HepG2 (cell line): ENCODE results near the gene ALDH3B1. TPM values are rescaled to one million over a fixed set of nuclear protein-coding genes. Genes with fewer than 3 reads are reported as not detected.

Experiments used
- AGO2 ChIP-seq: fragments of 200-400 bp; formaldehyde crosslinking; optimal IDR thresholded peaks from 2 replicates; pipeline ENCODE3; 2017; ENCODE audit warnings: mild to moderate bottlenecking, low read depth, low read length, moderate library complexity
- CHD4 ChIP-seq: fragments of 200-600 bp; sonication (generic); IDR thresholded peaks from 2 replicates; pipeline ENCODE4 v1.7.0; 2017; ENCODE audit warnings: mild to moderate bottlenecking, low read length, borderline replicate concordance
- HNF4G ChIP-seq, 2 experiments: sonication (generic) in 1 of 2; formaldehyde crosslinking in 1 of 2; IDR thresholded peaks; 2 replicates each; pipeline versions ENCODE4 v1.4.0 to v1.6.1; 2011 to 2020; ENCODE audit warnings: borderline replicate concordance in 2 of 2, low read depth in 2 of 2, mild to moderate bottlenecking in 2 of 2, low read length in 1 of 2, missing genetic modification reagents in 1 of 2, moderate library complexity in 1 of 2
- MXD4 ChIP-seq: IDR thresholded peaks from 2 replicates; pipeline ENCODE4 v1.6.1; 2016; ENCODE audit warnings: mild to moderate bottlenecking, missing biosample characterization, missing genetic modification reagents
- NR2F1 ChIP-seq, 2 experiments: fragments of 450-650 bp in 1 of 2; formaldehyde crosslinking in 1 of 2; IDR thresholded peaks; 2 replicates each; pipeline versions ENCODE4 v1.5.0 to v1.6.1; 2016 to 2020; ENCODE audit warnings: mild to moderate bottlenecking in 1 of 2, missing compliant biosample characterization in 1 of 2, missing genetic modification reagents in 1 of 2, moderate library complexity in 1 of 2
- PHB2 ChIP-seq: fragments of 450-650 bp; IDR thresholded peaks from 2 replicates; pipeline ENCODE4 v1.6.1; 2018; ENCODE audit not compliant: partially characterized antibody
- RAD21 ChIP-seq: fragments of 450-650 bp; formaldehyde crosslinking; IDR thresholded peaks from 2 replicates; pipeline ENCODE4 v1.5.0; 2020; ENCODE audit warnings: mild to moderate bottlenecking
- RARG ChIP-seq: sonication (generic); formaldehyde crosslinking; IDR thresholded peaks from 2 replicates; pipeline ENCODE4 v1.4.0; 2020; ENCODE audit warnings: low read depth, mild to moderate bottlenecking, missing genetic modification reagents
- RBFOX2 ChIP-seq: fragments of 200-400 bp; formaldehyde crosslinking; IDR thresholded peaks from 2 replicates; pipeline ENCODE4 v1.6.1; 2017; ENCODE audit warnings: low read depth, mild to moderate bottlenecking, low read length
- SRSF1 ChIP-seq: fragments of 200-400 bp; formaldehyde crosslinking; optimal IDR thresholded peaks from 2 replicates; pipeline ENCODE3; 2017; ENCODE audit warnings: mild to moderate bottlenecking, low read depth, low read length, moderate library complexity
- TARDBP ChIP-seq: sonication (generic); formaldehyde crosslinking; IDR thresholded peaks from 2 replicates; pipeline ENCODE4 v1.8.0; 2022; ENCODE audit warnings: mild to moderate bottlenecking, missing genetic modification reagents
- TBP ChIP-seq: sonication (generic); formaldehyde crosslinking; IDR thresholded peaks from 2 replicates; pipeline ENCODE4 v1.5.0; 2020; ENCODE audit warnings: missing genetic modification reagents
- TEF ChIP-seq: sonication (generic); formaldehyde crosslinking; IDR thresholded peaks from 2 replicates; pipeline ENCODE4 v1.5.0; 2020; ENCODE audit warnings: missing genetic modification reagents
- THAP11 ChIP-seq: IDR thresholded peaks from 2 replicates; pipeline ENCODE4 v1.6.1; 2016; ENCODE audit warnings: missing biosample characterization, missing genetic modification reagents
- ZBTB7B ChIP-seq: sonication (generic); formaldehyde crosslinking; IDR thresholded peaks from 2 replicates; pipeline ENCODE4 v1.4.0; 2020; ENCODE audit warnings: missing genetic modification reagents
- ZBTB8A ChIP-seq: sonication (generic); formaldehyde crosslinking; IDR thresholded peaks from 2 replicates; pipeline ENCODE4 v1.4.0; 2020; ENCODE audit warnings: mild to moderate bottlenecking, low read depth, missing genetic modification reagents, borderline replicate concordance
- ZNF253 ChIP-seq: sonication (generic); formaldehyde crosslinking; IDR thresholded peaks from 2 replicates; pipeline ENCODE4 v1.8.0; 2022; ENCODE audit warnings: mild to moderate bottlenecking, missing genetic modification reagents, borderline replicate concordance
- ZNF30 ChIP-seq: sonication (generic); formaldehyde crosslinking; IDR thresholded peaks from 2 replicates; pipeline ENCODE4 v1.5.0; 2020; ENCODE audit warnings: mild to moderate bottlenecking, missing genetic modification reagents
- ZNF317 ChIP-seq: sonication (generic); formaldehyde crosslinking; IDR thresholded peaks from 2 replicates; pipeline ENCODE4 v1.5.0; 2020; ENCODE audit warnings: mild to moderate bottlenecking, missing genetic modification reagents
- ZNF329 ChIP-seq: sonication (generic); formaldehyde crosslinking; IDR thresholded peaks from 2 replicates; pipeline ENCODE4 v1.9.0; 2021; ENCODE audit warnings: low read depth, mild to moderate bottlenecking, missing genetic modification reagents
- polyA plus RNA-seq, 8 experiments: library from polyadenylated mRNA; depleted of rRNA in 3 of 8; stranded (reverse) in 7 of 8; unstranded in 1 of 8; fragments of >200 nt; fragmentation: Illumina TruSeq in 4 of 8; extraction: Trizol in 4 of 8; gene quantifications; 2 replicates each; pipeline versions ENCODE4 v1.2.1 to v1.2.3, GENCODE V29; 2011 to 2016; ENCODE audit warnings: low read depth in 4 of 8, missing spikeins in 1 of 8, mixed read lengths in 1 of 8; ENCODE audit not compliant: insufficient read depth in 1 of 8
- total RNA-seq, 5 experiments: library from RNA; depleted of rRNA; stranded (reverse); fragments of >200 nt; fragmentation: Illumina TruSeq; extraction: Trizol; gene quantifications; 2 replicates each; pipeline ENCODE4 v1.2.3, GENCODE V29; 2016; ENCODE audit warnings: low read depth in 1 of 5
- TF ChIP-seq, protein P1 (sequence below): sonication (generic); formaldehyde crosslinking; conservative IDR thresholded peaks from 2 replicates; pipeline ENCODE4 v1.4.0; 2020; ENCODE audit warnings: missing genetic modification reagents
- TF ChIP-seq, protein P2 (sequence below): sonication (generic); formaldehyde crosslinking; conservative IDR thresholded peaks from 2 replicates; pipeline ENCODE4 v1.8.1; 2023; ENCODE audit warnings: missing genetic modification reagents
- TF ChIP-seq, protein P3 (sequence below): sonication (generic); formaldehyde crosslinking; IDR thresholded peaks from 2 replicates; pipeline ENCODE4; 2020; ENCODE audit warnings: missing genetic modification reagents, mild to moderate bottlenecking, borderline replicate concordance

ALDH3B1 gene
- total and polyA plus RNA-seq, 2 of the 13 experiments (the other 11 are each of a cell fraction or from before 2014, with no cell fraction given), result 4.0 to 6.7 TPM

- TF ChIP-seq AGO2, result peak; percentile 80
- no peak for TF ChIP-seq RARG (CRISPR knock-in tag)
- peak; percentile 97 to 98 for TF ChIP-seq NR2F1 (CRISPR knock-in tag; IDR thresholded peaks at IDR 0.05)
- TF ChIP-seq RBFOX2, result no peak
- TF ChIP-seq, protein P1, sequence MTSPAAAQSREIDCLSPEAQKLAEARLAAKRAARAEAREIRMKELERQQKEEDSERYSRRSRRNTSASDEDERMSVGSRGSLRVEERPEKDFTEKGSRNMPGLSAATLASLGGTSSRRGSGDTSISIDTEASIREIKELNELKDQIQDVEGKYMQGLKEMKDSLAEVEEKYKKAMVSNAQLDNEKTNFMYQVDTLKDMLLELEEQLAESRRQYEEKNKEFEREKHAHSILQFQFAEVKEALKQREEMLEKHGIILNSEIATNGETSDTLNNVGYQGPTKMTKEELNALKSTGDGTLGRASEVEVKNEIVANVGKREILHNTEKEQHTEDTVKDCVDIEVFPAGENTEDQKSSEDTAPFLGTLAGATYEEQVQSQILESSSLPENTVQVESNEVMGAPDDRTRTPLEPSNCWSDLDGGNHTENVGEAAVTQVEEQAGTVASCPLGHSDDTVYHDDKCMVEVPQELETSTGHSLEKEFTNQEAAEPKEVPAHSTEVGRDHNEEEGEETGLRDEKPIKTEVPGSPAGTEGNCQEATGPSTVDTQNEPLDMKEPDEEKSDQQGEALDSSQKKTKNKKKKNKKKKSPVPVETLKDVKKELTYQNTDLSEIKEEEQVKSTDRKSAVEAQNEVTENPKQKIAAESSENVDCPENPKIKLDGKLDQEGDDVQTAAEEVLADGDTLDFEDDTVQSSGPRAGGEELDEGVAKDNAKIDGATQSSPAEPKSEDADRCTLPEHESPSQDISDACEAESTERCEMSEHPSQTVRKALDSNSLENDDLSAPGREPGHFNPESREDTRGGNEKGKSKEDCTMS (CRISPR knock-in tag), result no peak
- TF ChIP-seq ZNF317 (CRISPR knock-in tag), result peak; percentile 91; the same call in 1 of the 2 replicates
- TF ChIP-seq HNF4G (IDR thresholded peaks at IDR 0.05; ENCODE audit: borderline replicate concordance, low read depth, low read length), result peak; percentile 95
- TF ChIP-seq HNF4G (CRISPR knock-in tag; IDR thresholded peaks at IDR 0.05; ENCODE audit: borderline replicate concordance, low read depth), result peak; percentile 96
- TF ChIP-seq ZNF329 (CRISPR knock-in tag), result no peak
- peak; percentile 57; the same call in 1 of the 2 replicates for TF ChIP-seq ZNF253 (CRISPR knock-in tag)
- TF ChIP-seq PHB2, result no peak
- peak; percentile 72 for TF ChIP-seq SRSF1
- peak; percentile 81; the same call in 1 of the 2 replicates for TF ChIP-seq MXD4
- TF ChIP-seq, protein P2, sequence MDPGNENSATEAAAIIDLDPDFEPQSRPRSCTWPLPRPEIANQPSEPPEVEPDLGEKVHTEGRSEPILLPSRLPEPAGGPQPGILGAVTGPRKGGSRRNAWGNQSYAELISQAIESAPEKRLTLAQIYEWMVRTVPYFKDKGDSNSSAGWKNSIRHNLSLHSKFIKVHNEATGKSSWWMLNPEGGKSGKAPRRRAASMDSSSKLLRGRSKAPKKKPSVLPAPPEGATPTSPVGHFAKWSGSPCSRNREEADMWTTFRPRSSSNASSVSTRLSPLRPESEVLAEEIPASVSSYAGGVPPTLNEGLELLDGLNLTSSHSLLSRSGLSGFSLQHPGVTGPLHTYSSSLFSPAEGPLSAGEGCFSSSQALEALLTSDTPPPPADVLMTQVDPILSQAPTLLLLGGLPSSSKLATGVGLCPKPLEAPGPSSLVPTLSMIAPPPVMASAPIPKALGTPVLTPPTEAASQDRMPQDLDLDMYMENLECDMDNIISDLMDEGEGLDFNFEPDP (CRISPR knock-in tag), result no peak
- TF ChIP-seq, protein P3, sequence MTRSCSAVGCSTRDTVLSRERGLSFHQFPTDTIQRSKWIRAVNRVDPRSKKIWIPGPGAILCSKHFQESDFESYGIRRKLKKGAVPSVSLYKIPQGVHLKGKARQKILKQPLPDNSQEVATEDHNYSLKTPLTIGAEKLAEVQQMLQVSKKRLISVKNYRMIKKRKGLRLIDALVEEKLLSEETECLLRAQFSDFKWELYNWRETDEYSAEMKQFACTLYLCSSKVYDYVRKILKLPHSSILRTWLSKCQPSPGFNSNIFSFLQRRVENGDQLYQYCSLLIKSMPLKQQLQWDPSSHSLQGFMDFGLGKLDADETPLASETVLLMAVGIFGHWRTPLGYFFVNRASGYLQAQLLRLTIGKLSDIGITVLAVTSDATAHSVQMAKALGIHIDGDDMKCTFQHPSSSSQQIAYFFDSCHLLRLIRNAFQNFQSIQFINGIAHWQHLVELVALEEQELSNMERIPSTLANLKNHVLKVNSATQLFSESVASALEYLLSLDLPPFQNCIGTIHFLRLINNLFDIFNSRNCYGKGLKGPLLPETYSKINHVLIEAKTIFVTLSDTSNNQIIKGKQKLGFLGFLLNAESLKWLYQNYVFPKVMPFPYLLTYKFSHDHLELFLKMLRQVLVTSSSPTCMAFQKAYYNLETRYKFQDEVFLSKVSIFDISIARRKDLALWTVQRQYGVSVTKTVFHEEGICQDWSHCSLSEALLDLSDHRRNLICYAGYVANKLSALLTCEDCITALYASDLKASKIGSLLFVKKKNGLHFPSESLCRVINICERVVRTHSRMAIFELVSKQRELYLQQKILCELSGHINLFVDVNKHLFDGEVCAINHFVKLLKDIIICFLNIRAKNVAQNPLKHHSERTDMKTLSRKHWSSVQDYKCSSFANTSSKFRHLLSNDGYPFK (CRISPR knock-in tag), result peak; percentile 67; the same call in 1 of the 2 replicates
- TF ChIP-seq RAD21 (CRISPR knock-in tag), result no peak; the same call in 1 of the 2 replicates
- no peak for TF ChIP-seq ZBTB8A (CRISPR knock-in tag)
- no peak for TF ChIP-seq TEF (CRISPR knock-in tag)
- TF ChIP-seq TARDBP (CRISPR knock-in tag), result no peak
- peak; percentile 63 for TF ChIP-seq THAP11 (CRISPR knock-in tag)
- no peak; the same call in 1 of the 2 replicates for TF ChIP-seq ZBTB7B (CRISPR knock-in tag)
- TF ChIP-seq TBP (CRISPR knock-in tag), result no peak; the same call in 1 of the 2 replicates
- TF ChIP-seq ZNF30 (CRISPR knock-in tag), result no peak
- TF ChIP-seq CHD4, result no peak
Observed at GRCh38 chr11:68038226-68038717, 28.1 kb downstream of the ALDH3B1 start (continued).
